GM12874 (cell line): ENCODE data around the gene GREB1L.

Source experiments
- TF ChIP-seq, protein P1 (sequence below): IDR thresholded peaks from 2 replicates; pipeline ENCODE4 v1.5.1; 2011; ENCODE audit warnings: low read depth, mild to moderate bottlenecking, control low read depth, low read length, moderate library complexity; ENCODE audit not compliant: insufficient read depth

Gene GREB1L

DNA sequence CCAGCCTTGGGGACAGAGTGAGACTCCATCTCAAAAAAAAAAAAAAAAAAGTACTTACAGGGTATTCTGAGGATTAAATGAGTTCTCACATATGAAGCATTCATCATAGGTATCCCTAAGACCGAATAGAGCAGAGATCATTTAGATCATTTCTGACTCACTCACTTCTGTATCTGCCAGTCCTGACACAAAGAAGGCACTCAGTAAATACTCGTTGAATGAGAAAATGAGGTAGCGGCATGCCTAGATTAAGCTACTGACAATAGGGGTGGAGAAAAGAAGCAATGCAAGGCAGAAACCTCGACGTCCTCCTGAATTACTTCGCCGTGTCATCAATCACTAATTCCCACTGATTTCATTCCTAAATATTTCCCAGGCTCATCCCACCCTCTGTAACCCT is 103.8 kb downstream of the GREB1L start:
- TF ChIP-seq, protein P1, sequence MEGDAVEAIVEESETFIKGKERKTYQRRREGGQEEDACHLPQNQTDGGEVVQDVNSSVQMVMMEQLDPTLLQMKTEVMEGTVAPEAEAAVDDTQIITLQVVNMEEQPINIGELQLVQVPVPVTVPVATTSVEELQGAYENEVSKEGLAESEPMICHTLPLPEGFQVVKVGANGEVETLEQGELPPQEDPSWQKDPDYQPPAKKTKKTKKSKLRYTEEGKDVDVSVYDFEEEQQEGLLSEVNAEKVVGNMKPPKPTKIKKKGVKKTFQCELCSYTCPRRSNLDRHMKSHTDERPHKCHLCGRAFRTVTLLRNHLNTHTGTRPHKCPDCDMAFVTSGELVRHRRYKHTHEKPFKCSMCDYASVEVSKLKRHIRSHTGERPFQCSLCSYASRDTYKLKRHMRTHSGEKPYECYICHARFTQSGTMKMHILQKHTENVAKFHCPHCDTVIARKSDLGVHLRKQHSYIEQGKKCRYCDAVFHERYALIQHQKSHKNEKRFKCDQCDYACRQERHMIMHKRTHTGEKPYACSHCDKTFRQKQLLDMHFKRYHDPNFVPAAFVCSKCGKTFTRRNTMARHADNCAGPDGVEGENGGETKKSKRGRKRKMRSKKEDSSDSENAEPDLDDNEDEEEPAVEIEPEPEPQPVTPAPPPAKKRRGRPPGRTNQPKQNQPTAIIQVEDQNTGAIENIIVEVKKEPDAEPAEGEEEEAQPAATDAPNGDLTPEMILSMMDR, result no peak

GRCh38 chr18:21359746-21360145 is 117.7 kb downstream of the GREB1L start:
- TF ChIP-seq, protein P1, result no peak

DNA sequence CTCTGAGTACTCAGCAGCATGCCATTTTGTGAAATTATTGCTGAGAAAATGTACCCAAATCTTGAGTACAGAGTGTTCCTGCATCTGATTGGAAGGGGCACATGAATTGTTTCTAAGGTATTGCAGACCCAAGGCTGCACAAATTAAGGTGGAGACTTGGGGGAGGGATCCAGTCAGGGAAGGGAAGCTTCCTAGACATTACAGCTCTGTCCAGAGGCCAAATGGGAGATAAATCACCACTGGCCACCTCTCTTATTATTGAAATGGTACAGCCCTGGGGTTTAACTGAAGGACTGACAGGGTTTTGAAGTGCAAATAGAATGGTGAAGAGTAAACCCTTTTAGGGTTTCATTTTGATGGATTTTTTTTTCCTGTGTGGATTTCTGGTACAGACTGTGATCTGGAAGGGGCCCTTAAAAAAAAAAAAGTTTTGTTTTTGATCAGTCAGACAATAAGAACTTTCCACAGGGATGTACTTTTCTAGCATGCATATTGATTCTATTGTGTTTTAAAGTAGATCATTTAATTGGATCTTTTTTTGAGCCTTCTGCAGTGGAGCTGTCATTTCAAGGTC is 119.4 kb downstream of the GREB1L start:
- TF ChIP-seq, protein P1, result no peak

GRCh38 chr18:21362831-21363230 is 120.8 kb downstream of the GREB1L start:
- TF ChIP-seq, protein P1, result no peak

DNA sequence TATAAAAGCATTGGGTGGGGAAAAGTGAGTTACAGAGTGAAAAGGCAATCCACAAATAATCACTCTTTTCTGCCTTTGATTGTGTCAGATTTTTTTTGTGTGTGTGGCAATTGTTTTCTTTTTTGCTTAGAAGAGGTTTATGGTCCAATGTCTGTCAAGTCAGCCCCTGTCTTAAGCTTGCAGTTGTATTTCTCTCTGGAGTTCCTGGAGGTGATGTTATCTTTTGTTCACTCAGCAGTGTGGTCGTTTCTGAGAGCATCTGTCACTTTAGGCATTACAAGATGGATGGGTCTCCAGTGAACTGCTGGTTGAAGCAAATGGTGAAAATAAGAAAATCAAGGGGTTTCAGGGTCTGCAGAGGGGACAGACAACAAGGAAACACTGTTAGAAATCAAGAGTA is 121.3 kb downstream of the GREB1L start:
- TF ChIP-seq, protein P1, result no peak

DNA sequence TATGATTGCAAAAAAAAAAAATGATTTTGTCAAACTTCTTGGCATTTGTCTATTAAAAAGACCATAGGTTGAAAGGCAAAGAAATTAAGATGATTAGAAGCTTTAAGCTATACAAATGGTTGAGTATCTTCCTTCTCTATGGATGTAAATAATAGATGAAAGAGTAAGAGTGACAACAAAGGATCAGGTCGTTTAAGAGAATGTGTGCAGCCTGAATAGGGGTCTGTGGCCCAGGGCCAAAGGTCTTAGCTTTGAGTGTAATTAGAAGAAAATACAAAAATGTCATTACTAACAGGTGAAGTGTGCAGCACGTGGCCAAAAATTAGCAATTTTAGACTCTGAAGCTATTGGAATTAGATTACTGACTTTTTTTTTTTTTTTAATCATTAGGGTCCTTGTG is 122.4 kb downstream of the GREB1L start:
- TF ChIP-seq, protein P1, result no peak

- TF ChIP-seq, protein P1, result no peak
Measured at GRCh38 chr18:21366896-21367295, 124.9 kb downstream of the GREB1L start.
